Tibial nerve (tissue), 4 donors: ENCODE results near the gene COL8A2.

ENCODE experiments used
- EP300 ChIP-seq, 2 donors: sonication (generic); formaldehyde crosslinking; IDR thresholded peaks; one replicate each; pipeline ENCODE4 v1.6.1; 2017; ENCODE audit warnings: antibody characterized with exemption in 2 of 2, mild to moderate bottlenecking in 1 of 2
- POLR2A ChIP-seq, 2 donors: fragments of 450-650 bp; IDR thresholded peaks; one replicate each; pipeline ENCODE4 v1.6.1; 2017; ENCODE audit warnings: antibody characterized with exemption in 2 of 2, mild to moderate bottlenecking in 2 of 2, moderate library complexity in 2 of 2
- TF ChIP-seq, protein P1 (sequence below), 5 experiments: fragments of 200-600 bp in 3 of 5; fragments of 450-650 bp in 2 of 5; sonication (generic) in 3 of 5; IDR thresholded peaks; one replicate each; pipeline ENCODE4 v1.5.1; 2016 to 2019; ENCODE audit warnings: antibody characterized with exemption in 5 of 5, mild to moderate bottlenecking in 3 of 5, moderate library complexity in 2 of 5

- TF ChIP-seq POLR2A (IDR thresholded peaks at IDR 0.05) (no peak), EP300 (IDR thresholded peaks at IDR 0.05) (no peak)
- TF ChIP-seq, protein P1, sequence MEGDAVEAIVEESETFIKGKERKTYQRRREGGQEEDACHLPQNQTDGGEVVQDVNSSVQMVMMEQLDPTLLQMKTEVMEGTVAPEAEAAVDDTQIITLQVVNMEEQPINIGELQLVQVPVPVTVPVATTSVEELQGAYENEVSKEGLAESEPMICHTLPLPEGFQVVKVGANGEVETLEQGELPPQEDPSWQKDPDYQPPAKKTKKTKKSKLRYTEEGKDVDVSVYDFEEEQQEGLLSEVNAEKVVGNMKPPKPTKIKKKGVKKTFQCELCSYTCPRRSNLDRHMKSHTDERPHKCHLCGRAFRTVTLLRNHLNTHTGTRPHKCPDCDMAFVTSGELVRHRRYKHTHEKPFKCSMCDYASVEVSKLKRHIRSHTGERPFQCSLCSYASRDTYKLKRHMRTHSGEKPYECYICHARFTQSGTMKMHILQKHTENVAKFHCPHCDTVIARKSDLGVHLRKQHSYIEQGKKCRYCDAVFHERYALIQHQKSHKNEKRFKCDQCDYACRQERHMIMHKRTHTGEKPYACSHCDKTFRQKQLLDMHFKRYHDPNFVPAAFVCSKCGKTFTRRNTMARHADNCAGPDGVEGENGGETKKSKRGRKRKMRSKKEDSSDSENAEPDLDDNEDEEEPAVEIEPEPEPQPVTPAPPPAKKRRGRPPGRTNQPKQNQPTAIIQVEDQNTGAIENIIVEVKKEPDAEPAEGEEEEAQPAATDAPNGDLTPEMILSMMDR (IDR thresholded peaks at IDR 0.05): no peak
These were observed 8.1 kb downstream of the COL8A2 start for GRCh38 chr1:36116901-36117300.
